Head of caudate nucleus (tissue), 42 donors: ENCODE data around the gene LINC00305.

Experiments used
- DNase-seq, 42 donors: peaks; one replicate each; pipeline versions ENCODE4 v3.0.0 to v3.0.0-alpha.2; 2020 to 2021; ENCODE audit warnings: mixed read lengths in 7 of 42
- intact Hi-C: fragments of 100-400 bp; cut with DNase I; formaldehyde crosslinking; loops from one replicate; pipeline ENCODE4 v1.15.0; 2022

Gene LINC00305

DNA sequence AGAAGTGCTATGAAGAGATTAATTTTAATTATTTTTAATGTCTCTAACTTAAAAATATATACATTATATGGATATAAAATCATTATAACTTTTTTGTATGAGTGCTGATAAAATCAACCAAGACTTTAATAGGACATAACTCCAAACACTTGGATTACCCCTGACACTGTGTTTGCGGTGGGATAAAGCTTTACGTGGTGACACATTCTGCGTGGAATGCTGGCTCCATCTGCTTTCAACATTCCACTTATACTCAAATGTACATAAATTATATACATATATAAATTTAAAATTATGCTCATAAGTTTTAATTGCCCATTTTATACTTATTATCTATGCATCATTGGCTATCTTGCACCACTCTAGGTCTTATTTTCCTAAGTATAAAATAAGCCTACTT is 30.5 kb downstream of the LINC00305 start:
- intact Hi-C loops = no loop called here
- DNase-seq = no peak

DNA sequence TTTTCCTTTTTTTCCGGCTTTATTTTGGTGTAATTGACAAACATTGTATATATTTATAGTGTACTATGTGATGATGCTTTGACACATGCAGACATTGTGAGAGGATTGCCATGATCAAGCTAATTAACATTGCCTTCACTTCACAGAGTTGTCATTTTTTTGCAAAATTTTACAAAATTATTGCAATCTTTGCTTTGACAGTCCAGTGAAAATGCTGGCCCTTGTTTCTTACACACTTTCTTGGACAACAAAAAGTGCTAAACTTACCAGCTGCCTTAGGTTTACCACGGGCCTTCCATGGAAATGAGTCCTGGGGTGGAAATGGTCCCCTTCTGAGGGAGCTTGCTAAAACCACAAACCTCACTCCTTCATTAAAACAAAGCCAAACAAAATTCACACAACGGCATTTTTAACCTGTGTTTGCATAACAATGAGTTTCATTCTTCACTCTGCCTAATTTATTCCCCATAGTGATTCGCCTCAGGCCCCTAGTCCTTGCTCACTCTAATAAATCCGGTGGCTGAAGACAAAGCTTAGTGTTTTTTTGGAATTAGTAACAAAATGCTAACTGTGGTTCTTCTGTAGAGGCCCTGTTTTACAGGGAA is 32.2 kb downstream of the LINC00305 start:
- intact Hi-C loops = no loop called here
- DNase-seq = no peak

- intact Hi-C loops = no loop called here
- DNase-seq = no peak
Measured at GRCh38 chr18:64115881-64116280, 33.0 kb downstream of the LINC00305 start.

GRCh38 chr18:64111950-64112349 is 36.9 kb downstream of the LINC00305 start:
- no peak for DNase-seq
- intact Hi-C loops = no loop called here

GRCh38 chr18:64110692-64111480 is 38.0 kb downstream of the LINC00305 start:
- DNase-seq = no peak
- intact Hi-C loops = no loop called here

DNA sequence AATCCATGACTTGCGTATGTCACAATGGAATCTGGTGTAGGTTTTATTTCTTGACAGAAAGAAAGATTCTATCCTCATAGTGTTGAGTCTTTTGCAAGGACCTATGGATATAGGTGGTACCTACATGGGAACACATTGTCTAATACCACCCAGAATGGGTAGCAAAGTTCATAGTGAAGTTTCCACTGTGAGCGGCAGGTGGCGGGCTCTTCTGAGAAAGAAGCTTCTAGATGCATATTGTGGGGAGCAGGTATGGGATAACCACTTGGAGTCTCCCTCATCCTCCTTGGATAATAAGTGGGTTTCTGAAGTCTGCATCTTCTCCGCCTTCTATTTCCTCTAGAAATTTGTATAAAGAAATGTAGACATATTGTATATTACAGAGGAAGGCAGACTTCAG is 44.9 kb downstream of the LINC00305 start:
- no peak for DNase-seq

GRCh38 chr18:64100116-64100922 is 48.6 kb downstream of the LINC00305 start:
- intact Hi-C loops = no loop called here
- DNase-seq = peak in 3 of 42 donors; percentile 9 to 38 (median 12)

More for the DNA sequence above, 44.9 kb downstream of the LINC00305 start:
- intact Hi-C loops = no loop called here

DNA sequence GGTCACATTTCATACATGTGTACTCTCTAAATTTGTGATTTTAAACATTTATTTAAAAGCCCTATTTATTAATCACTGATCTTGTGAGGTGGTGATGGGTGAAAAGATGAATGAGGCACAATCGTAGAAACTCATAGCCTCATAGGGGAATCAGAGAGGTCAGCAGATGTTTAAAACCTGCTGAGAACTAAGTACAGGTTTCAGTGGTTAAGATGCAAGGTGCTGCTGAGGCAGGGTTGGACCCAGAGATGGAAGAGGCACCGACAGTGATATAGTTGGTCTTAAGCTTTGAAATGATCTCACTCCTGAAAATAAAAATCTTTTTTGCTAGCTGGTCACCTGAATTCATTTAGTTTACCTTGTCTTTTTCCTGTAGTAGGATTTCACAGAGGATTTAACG is 49.6 kb downstream of the LINC00305 start:
- no peak for DNase-seq
- intact Hi-C loops = no loop called here

GRCh38 chr18:64097497-64097896 is 51.4 kb downstream of the LINC00305 start:
- DNase-seq = no peak
- intact Hi-C loops = no loop called here

DNA sequence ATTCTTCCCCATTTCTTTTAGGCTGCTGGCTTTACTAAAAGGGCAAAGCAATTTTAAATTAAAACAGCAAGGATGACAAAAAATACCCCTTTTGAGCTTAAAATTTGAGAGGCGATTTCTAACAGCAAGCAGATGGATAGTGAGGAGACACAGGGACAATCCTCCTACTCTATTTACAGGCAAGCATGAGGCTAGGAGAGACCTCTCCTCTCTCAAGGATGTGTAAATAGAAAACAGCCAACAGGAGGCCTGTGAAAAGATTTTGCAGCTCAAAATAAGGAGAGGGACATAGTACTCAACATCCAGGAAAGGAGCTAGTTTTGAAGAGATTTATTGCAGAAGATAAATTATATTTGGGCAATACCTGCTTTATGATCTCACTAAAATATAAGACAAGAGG is 53.8 kb downstream of the LINC00305 start:
- intact Hi-C loops = no loop called here
- DNase-seq = no peak

- intact Hi-C loops = no loop called here
- no peak for DNase-seq
Measured at GRCh38 chr18:64094210-64094609, 54.7 kb downstream of the LINC00305 start.

GRCh38 chr18:64091526-64091925 is 57.4 kb downstream of the LINC00305 start:
- intact Hi-C loops = no loop called here
- no peak for DNase-seq

GRCh38 chr18:64090876-64091275 is 58.0 kb downstream of the LINC00305 start:
- DNase-seq = no peak
- intact Hi-C loops = no loop called here

DNA sequence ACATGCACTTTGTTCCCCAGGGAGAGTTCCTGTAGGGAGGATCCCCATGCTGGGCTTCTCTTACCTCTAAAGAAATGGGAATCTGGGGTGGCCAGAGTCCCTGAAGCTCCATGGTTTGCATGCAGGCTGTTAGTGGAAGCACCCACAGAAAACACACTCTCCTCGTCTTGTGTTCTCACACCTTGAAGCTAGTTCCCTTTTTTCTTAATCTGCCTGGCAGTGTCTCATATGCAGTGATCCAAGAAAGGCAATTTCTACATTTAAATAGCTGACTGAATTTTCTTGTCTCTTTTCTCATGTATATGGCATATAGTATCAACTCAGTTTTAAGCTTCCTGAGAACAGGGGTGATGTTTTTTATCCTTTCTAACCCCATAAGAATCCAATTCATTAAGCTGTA is 65.0 kb downstream of the LINC00305 start:
- intact Hi-C loops = no loop called here
- no peak for DNase-seq

GRCh38 chr18:64082513-64082912 is 66.4 kb downstream of the LINC00305 start:
- intact Hi-C loops = no loop called here
- DNase-seq = no peak

DNA sequence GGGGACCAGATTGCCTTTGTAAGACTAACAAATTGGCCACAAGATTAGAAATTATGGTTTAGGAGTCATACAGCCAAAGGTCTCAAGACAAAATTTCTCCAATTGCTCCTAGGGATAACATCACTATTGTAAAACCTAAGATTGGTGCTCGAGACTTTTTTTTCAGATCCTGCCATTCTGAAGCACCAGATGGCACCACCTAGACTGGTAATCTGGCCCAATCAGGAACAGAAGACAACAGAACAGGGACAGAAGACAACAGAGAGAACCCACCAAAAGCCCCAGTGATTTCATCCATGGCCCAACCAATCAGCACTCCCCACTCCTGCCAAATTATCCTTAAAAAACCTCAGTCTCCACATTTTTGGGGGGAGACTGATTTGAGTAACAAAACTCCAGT is 66.8 kb downstream of the LINC00305 start:
- intact Hi-C loops = no loop called here

GRCh38 chr18:64073971-64074370 is 74.9 kb downstream of the LINC00305 start:
- DNase-seq = no peak
- intact Hi-C loops = no loop called here

More for the DNA sequence above, 66.8 kb downstream of the LINC00305 start:
- DNase-seq = no peak

DNA sequence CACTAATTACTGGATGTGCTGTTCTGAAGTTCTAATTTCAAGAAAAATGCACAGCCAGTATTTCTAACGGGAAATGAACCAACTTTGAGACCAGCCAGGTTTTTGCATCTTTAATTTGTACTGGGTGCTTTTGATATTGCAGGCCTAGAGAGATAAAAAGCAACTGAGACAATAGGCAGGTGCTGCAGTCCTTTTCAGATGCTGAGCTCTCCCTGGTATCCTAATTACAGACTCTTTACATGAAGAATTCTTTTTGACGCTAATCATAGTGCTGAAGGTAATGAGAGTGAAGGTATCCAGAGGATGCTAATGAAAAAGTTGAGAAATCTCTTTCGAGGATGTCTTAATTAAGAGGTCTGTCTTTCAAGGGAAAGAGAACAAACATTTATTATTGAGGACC is 93.9 kb downstream of the LINC00305 start:
- no peak for DNase-seq
- intact Hi-C loops = no loop called here

DNA sequence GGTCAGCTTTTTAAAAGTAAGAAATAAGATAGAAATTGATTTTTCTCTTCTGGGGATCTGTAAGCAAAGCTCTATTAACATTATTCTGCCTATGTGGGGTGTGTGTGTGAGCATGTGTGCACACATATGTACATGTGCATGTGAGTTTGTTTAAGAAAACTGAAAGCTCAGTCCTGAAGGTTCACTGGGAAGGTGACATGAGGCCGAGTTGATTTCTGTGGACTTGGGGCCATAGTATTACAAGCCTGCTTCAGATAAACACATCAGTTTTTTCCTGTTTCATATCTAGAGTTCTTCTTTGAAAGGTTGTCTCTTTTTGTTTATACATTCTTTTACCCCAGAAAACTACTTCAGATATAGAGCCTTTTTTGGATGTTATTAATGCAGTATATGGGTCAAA is 95.6 kb downstream of the LINC00305 start:
- DNase-seq = no peak
- intact Hi-C loops = no loop called here

- intact Hi-C loops = no loop called here
- DNase-seq = no peak
Measured at GRCh38 chr18:64052772-64053171, 96.1 kb downstream of the LINC00305 start.
